OCI-LY7 (cell line): Measurements from ENCODE around the gene GRK6. TPM values are rescaled to one million over a fixed set of nuclear protein-coding genes. Genes with fewer than 3 reads are reported as not detected.

ENCODE experiments used
- BruUV-seq: library from RNA; stranded (reverse); fragments of 400-500 nt; replicated peaks from 2 replicates; lab custom pipeline; 2021; lab: Mats Ljungman, UMichigan
- CTCF ChIA-PET: fragments of 300-600 bp; sonication (Branson Sonifier 250); formaldehyde crosslinking; loops from one replicate; lab custom pipeline; 2022; ENCODE audit warnings: antibody characterized with exemption; ENCODE audit not compliant: unreplicated experiment; lab: Charles Lee
- POLR2A ChIA-PET: fragments of 300-600 bp; sonication (Branson Sonifier 250); formaldehyde crosslinking; loops from one replicate; lab custom pipeline; 2022; ENCODE audit warnings: antibody characterized with exemption; lab: Charles Lee
- DNase-seq: peaks from one replicate; pipeline ENCODE4 v3.0.0-alpha.2; 2015; ENCODE audit warnings: low spot score
- H2AFZ ChIP-seq: fragments of 200-600 bp; sonication (generic), shearing (Covaris generic); 2 replicates; pipeline ENCODE4 v1.6.1; 2014; ENCODE audit warnings: mild to moderate bottlenecking, antibody characterized with exemption, low read length, moderate library complexity
- H3K27ac ChIP-seq: fragments of 200-600 bp; sonication (generic); 2 replicates; pipeline ENCODE4 v1.5.1; 2014; ENCODE audit warnings: mixed run types, low read depth, mild to moderate bottlenecking, moderate library complexity, low read length, inconsistent platforms; ENCODE audit not compliant: poor library complexity, severe bottlenecking
- H3K36me3 ChIP-seq: fragments of 200-600 bp; sonication (generic); 2 replicates; pipeline ENCODE4 v1.6.1; 2014; ENCODE audit warnings: mild to moderate bottlenecking, antibody characterized with exemption, low read length, moderate library complexity, mixed read lengths; ENCODE audit not compliant: insufficient read depth
- H3K4me1 ChIP-seq: fragments of 200-600 bp; sonication (generic); 2 replicates; pipeline ENCODE4 v1.5.1; 2014; ENCODE audit warnings: mild to moderate bottlenecking, low read length; ENCODE audit not compliant: insufficient read depth, poor library complexity, severe bottlenecking
- H3K4me2 ChIP-seq: fragments of 200-600 bp; sonication (generic); 2 replicates; pipeline ENCODE4 v1.6.1; 2014; ENCODE audit warnings: mild to moderate bottlenecking, low read length
- H3K4me3 ChIP-seq: fragments of 200-600 bp; sonication (generic); 2 replicates; pipeline ENCODE4 v1.5.1; 2014; ENCODE audit warnings: mild to moderate bottlenecking, low read depth, low read length; ENCODE audit not compliant: poor library complexity, severe bottlenecking
- H3K79me2 ChIP-seq: fragments of 200-600 bp; sonication (generic); 2 replicates; pipeline ENCODE4 v1.6.1; 2016; ENCODE audit warnings: low read depth, mild to moderate bottlenecking, low read length, moderate library complexity, mixed read lengths; ENCODE audit not compliant: insufficient read depth
- H3K9me2 ChIP-seq: fragments of 200-600 bp; sonication (generic); 2 replicates; pipeline ENCODE4 v1.6.1; 2016; ENCODE audit warnings: mild to moderate bottlenecking, low read length, mixed read lengths; ENCODE audit not compliant: insufficient read depth
- H3K9me3 ChIP-seq: fragments of 200-600 bp; sonication (generic); 2 replicates; pipeline ENCODE4 v1.6.1; 2014; ENCODE audit warnings: mild to moderate bottlenecking, mixed run types, low read length, mixed read lengths
- H4K20me1 ChIP-seq: fragments of 200-600 bp; sonication (generic); 2 replicates; pipeline ENCODE4 v1.6.1; 2014; ENCODE audit warnings: mild to moderate bottlenecking, antibody characterized with exemption, low read length, moderate library complexity, mixed read lengths; ENCODE audit not compliant: insufficient read depth
- CTCF ChIP-seq: fragments of 200-600 bp; sonication (generic); conservative IDR thresholded peaks from 2 replicates; pipeline ENCODE4 v1.5.1; 2014; ENCODE audit warnings: mild to moderate bottlenecking, antibody characterized with exemption, low read length, moderate library complexity, mixed read lengths
- EZH2phosphoT487 ChIP-seq: fragments of 200-600 bp; sonication (generic); IDR thresholded peaks from 2 replicates; pipeline ENCODE4 v1.6.1; 2018; ENCODE audit warnings: low read depth, borderline replicate concordance, mild to moderate bottlenecking, mixed run types, antibody characterized with exemption, low read length, moderate library complexity, mixed read lengths
- intact Hi-C: fragments of 100-400 bp; cut with micrococcal nuclease; formaldehyde crosslinking; loops from one replicate; pipeline ENCODE4 v1.10.0; 2022; ENCODE audit not compliant: unreplicated experiment
- total RNA-seq, 2 experiments: library from RNA; depleted of rRNA in 1 of 2; stranded (reverse); fragments of >200 nt in 1 of 2; shearing (Covaris generic) in 1 of 2; gene quantifications; 2 replicates each; pipeline ENCODE4 v1.2.3, GENCODE V29; 2014 to 2022

GRK6 gene
- total RNA-seq, 2 experiments from 2014 or later = 46.2 to 99.4 TPM

- peak; percentile 82 for DNase-seq
- H3K4me3 ChIP-seq = peak overlapping the region; percentile 77
- peaks cover 9% of the 10 kb centered on the region for H4K20me1 ChIP-seq
- peak overlapping the region; percentile 87 for H3K27ac ChIP-seq
- no peaks in the 10 kb centered on the region for H3K9me3 ChIP-seq
- CTCF ChIA-PET = interaction anchor here (0.7 to 1.5 kb wide), 4 partner anchors 25 to 87 kb away, joined by 5 to 17 read pairs (median 5); no protein-coding TSS in a partner anchor
- peaks cover 31% of the 10 kb centered on the region for H3K79me2 ChIP-seq
- no peak overlapping the region for H2AFZ ChIP-seq
- peaks cover 35% of the 10 kb centered on the region for H3K36me3 ChIP-seq
- POLR2A ChIA-PET = interaction anchor here (0.6 to 2.6 kb wide), 11 partner anchors 17 to 1194 kb away, joined by 3 to 10 read pairs (median 4); partner anchors contain the start of genes F12 and PRR7
- intact Hi-C loops = loop anchor here (2.0 to 5.0 kb wide), 2 partner anchors 15 to 427 kb away; no protein-coding TSS in a partner anchor
- H3K4me1 ChIP-seq = peaks cover 66% of the 10 kb centered on the region
- peak overlapping the region; percentile 98 for H3K4me2 ChIP-seq
- H3K9me2 ChIP-seq = no peaks in the 10 kb centered on the region
- BruUV-seq = no TSS peak
- TF ChIP-seq CTCF (no peak), EZH2phosphoT487 (no peak)
Measured at GRCh38 chr5:177429248-177430040, 3.0 kb downstream of the GRK6 start.

- CTCF ChIA-PET = interaction anchor here (0.5 to 1.5 kb wide), 3 partner anchors 25 to 74 kb away, joined by 3 to 5 read pairs (median 3); no protein-coding TSS in a partner anchor
- Histone ChIP-seq H3K36me3 (peaks cover 44% of the 10 kb centered on the region), H3K4me2 (peak overlapping the region; percentile 98), H3K27ac (peak overlapping the region; percentile 87), H3K9me2 (no peaks in the 10 kb centered on the region), H3K79me2 (peaks cover 31% of the 10 kb centered on the region), H4K20me1 (peaks cover 9% of the 10 kb centered on the region), H3K4me1 (peaks cover 59% of the 10 kb centered on the region), H3K9me3 (no peaks in the 10 kb centered on the region), H2AFZ (no peak overlapping the region), H3K4me3 (peak overlapping the region; percentile 77)
- POLR2A ChIA-PET = interaction anchor here (0.6 to 2.6 kb wide), 6 partner anchors 27 to 1193 kb away, joined by 3 to 10 read pairs (median 4); no protein-coding TSS in a partner anchor
- intact Hi-C loops = loop anchor here (2.0 kb wide), 1 partner anchor 14 kb away; no protein-coding TSS in a partner anchor
- BruUV-seq = no TSS peak
- peak; percentile 48 for DNase-seq
- no peak for TF ChIP-seq EZH2phosphoT487
- no peak; the same call in 1 of the 2 replicates for TF ChIP-seq CTCF
Measured at GRCh38 chr5:177430140-177430951, 3.9 kb downstream of the GRK6 start.
